ENCODE measurements around the gene LEMD1.
"Not testable (repeated sequence)": the region's sequence is repeated elsewhere in the genome, so short reads cannot be mapped to it uniquely, and the experiment has no call there.

Gene LEMD1

DNA sequence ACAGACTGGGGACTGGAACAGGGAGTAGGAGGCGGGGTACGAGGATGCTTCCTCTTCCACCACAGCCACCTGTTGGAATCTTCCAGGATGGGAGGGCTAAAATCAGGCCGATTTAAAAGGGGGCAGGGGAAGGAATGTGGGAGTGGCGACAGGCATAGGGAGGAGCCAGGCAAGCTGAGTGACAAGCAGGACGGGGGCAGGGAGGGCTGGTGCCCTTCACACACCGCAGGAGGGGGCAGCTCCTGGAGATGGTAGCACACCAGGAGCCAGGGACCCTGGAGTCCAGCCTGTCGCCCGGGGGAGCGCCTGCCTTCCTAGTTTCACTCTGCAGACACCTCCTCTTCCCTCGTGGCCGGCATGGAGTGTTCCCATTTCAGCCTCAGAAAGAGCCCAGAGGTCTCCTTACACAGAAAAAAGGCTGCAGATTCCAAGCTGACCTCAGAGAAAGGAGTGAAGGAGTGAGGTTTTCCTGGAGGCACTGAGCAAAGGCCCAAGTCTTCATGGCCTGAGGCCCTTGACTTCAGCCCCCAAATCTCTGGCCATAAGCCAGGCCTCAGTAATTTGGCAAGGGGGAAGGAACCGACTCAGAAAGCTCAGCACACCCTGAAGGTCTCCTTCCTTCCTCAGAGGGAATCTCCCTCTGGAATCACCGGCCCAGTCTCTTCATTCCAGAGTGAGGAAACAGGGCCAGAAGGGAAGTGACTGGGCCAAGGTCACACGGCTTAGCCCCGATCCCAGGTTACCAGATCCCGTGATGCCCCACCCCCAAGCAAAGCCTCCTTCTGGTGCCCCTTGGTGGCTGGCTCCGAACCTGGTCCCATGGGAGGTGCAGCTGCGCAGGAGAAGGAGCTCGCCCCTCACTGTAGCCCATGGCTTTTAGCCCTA lies 25.8 kb upstream of the LEMD1 start:
- DNase-seq (ENCODE audit: low spot score): peak; percentile 59

- no peak for DNase-seq (ENCODE audit: low spot score)
Measured at GRCh38 chr1:205446828-205447227, 25.0 kb upstream of the LEMD1 start.

DNA sequence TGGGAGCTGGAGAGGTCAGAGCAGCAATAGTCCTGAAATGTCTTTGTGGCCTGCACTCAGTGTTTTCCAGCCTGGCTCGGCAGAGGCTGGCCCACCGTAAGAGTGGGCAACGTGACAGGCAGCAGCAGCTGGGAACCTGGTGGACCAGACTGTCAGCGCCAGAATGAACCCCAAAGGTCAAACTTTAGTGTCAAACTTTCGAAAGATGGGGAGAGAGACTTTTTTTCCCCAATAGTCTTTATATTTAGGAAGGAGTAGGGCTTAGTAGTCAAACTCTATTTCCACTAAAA lies 23.7 kb upstream of the LEMD1 start:
- no peak for DNase-seq (ENCODE audit: low spot score)

DNA sequence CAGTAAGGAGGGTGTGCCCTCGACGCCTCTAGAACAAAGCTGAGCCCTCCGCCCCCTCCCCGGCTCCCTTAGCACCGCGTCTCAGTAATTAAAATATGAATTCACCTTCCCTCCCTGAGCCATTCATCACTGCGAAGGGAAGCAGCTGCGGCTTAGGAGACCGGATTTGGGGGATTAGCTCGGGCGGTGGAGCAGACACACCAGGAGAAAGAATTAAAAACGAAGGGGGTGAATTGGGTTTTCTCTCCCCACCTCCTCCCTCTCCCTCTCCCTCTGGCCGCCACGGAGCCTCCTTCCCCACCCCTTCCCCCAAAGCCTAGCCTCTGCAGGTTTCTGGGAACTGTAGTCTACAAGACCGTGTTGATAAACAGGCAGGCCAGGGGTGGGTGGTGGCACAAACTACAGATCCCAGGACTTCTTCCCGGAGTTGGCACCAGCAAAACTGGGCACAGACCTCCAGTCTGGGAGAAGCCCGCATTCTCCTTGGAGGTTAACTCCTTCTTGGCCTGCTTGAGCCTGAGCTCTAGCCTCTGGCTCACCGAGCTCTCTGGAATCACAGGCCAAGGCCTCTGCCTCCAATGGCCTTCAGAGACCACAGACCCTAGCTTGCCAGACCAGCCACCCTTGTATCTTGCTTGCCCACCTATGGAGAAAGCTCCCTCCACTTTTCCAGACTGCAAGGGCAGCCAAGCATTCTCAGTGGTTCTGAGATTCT lies 23.2 kb upstream of the LEMD1 start:
- DNase-seq (ENCODE audit: low spot score): no peak

DNA sequence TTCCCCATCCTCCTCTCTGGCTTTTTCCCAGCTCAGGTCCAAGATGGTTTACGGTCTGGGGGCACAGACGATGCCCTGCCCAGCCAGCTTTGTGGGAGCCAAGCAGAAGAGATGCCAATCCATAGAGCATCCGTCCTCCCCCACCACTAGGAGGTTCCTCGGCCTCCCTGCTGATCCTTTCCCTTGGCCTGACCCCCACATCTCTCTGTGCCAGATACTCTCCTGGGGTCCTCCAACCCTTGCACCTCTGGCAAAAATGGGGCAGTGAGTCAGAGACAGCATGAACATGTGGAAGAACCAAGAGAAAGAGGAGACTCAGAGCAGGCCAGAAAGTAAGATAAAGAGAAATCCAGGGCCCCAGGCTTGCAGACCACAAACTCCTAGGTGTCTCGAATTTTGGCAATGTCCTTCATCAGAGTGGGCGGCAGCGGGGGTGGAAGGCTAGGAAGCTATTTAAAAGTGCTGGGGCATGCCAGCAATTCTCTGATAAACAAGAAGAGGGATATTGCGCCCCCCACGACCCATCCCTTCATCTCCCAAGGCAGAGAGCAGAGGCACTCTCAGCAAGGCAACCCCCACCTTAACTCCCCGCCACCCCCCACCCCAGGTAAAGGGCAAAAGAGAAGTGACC lies 22.6 kb upstream of the LEMD1 start:
- no peak for DNase-seq (ENCODE audit: low spot score)

- DNase-seq (ENCODE audit: low spot score): no peak
Measured at GRCh38 chr1:205443585-205444299, 21.9 kb upstream of the LEMD1 start.

DNA sequence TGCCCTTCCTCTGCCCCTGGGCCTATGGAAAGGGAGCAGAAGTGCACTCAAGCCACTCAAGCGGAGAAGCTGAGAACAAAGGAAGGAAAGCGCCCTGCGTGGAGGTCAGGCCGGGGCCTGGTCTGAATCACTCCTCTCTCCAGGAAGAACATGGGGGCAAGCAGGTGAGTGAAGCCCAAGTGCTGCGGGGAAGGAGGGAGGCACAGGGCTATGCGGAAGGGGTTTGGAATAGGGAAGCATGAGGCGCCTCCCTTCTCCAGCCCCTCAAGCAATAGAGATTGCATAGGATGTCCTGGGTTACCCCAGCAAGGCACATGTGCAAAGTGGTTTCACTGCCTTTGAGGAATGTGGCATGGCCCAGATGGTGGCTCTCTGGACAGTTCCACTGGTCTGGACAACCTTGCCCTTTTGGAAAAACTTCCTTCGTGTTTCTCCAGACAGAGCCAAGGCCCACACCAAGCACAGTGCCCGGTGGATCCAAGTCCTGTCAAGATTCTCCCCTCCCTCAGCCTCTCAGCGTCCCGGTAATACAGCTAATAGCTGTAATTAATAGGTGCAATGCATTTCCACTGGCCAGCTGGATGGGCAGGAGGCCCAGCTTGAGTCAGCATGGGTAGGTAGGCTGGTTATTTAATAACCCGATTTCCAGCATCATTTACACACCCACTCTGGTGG lies 20.3 kb upstream of the LEMD1 start:
- peak; percentile 94 for DNase-seq (ENCODE audit: low spot score)

- DNase-seq (ENCODE audit: low spot score): no peak
Measured at GRCh38 chr1:205441716-205442050, 19.8 kb upstream of the LEMD1 start.

- DNase-seq (ENCODE audit: low spot score): no peak
Measured at GRCh38 chr1:205441318-205441633, 19.4 kb upstream of the LEMD1 start.

DNA sequence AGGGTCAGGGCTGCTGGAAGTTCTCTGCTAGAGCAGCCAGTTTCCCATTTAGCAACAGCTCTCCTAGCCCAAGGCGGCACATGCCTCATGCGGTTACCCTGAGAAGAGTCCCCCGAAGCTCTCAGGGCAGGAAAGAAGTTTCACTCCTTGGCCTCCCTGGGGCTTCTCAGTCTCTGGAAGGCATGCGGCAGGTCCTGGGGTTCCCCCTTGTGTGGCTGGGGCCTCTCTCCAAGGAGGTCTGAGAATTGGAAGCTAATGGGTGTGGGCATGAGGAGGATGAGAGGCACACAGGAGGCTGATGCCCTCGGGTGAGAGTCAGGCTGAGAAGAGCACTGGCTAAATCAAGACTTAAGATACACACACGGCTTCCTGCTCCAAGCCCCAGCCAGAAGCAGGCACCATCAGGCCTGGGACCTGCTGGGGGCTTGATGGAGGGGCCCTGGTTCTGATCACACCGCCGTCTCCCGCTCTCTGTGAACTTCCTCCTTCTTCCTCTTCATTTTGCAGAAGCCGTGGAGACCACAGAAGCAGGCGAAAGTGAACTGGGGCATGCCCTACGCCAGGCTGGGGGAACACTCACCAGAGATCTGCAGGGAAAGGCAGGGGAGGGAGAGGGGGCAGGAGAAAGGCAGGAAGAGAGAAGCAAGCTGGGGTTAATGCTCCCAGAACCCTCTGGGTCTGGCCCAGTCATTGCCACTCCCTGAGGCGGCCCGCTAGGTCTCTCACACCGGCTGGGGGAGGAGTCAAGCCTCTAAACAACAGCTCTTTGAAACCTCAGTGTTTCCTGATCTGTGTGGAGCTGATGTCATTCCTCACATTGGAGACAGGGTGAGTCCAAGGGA lies 18.8 kb upstream of the LEMD1 start:
- DNase-seq (ENCODE audit: low spot score): peak; percentile 97

GRCh38 chr1:205440121-205440475 lies 18.2 kb upstream of the LEMD1 start:
- DNase-seq (ENCODE audit: low spot score): no peak

DNA sequence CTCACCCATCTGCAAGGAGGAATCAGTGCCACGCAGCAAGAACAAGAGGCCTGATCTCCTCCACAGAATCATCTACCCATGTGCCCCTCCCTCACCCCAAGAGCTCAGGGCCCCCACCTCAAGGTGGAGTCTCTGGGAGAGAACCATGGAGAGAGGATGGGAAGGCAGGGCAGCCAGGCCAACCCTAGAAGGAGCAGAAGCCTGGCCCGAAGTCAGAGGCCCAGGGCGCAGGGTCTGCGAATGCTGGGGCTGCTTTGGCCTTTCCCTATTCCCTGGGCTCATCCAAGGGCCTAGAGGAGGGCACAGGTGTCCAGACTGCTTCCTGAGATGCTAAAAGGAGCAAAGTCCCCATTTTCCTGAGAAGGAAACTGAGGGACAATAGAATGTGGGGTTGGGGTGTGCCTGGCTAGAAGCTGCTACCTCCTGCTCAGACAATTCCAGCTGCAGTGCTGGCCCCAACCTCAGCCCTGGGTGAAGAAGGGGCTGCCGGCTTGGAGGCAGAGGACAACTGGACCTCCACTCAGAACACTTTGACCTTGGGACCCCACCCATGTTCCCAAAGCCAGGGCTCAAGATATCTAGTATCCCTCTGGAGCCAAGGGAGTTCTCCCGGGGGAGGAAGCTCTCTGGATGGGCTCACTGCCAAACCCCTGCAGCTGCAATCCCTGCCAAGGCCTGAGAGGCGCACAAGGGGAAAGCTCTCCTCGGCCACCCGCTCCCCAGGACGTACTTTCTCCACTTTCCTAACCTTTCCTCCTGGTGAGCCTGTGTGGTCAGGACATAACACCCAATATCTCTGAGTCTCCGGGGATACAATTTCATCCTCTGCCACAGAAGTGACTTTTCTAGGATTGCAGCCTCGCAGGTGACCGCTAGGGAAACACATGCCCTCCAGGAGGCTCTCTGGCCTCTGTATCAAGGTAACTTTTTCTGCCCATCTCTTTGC lies 16.6 kb upstream of the LEMD1 start:
- peak; percentile 80 for DNase-seq (ENCODE audit: low spot score)

GRCh38 chr1:205437570-205437969 lies 15.7 kb upstream of the LEMD1 start:
- no peak for DNase-seq (ENCODE audit: low spot score)

DNA sequence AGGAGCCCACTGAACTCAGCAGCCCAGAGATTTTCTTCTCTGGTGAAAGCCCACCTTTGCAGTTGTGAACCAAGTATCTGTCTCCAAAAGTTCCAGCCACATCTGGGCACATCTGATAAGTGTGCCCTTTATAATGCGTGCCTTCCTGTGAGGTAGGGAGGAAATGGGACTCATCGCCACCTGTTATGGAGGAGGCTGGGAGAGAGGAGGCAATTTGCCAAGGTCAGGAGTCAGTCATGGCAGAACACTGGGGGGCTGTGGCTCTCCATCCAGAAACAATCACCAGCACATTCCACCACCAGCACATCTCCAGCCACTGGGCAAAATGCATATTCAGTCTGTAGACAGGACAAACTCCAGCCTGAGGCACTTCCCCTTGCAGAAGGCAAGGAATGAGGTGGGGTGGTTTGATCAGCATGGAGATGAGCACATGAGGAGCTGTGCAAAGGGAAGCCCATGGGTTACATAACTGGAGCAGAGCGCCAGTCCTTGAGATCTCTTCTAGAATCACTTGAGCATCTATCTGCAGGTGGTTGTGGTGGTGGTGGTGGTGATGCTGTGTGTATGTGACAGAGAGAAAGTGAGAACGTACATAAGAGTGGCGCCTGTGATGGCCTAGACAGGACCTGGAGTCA lies 15.0 kb upstream of the LEMD1 start:
- no peak for DNase-seq (ENCODE audit: low spot score)

- DNase-seq (ENCODE audit: low spot score): no peak
Measured at GRCh38 chr1:205435578-205436573, 14.0 kb upstream of the LEMD1 start.

DNA sequence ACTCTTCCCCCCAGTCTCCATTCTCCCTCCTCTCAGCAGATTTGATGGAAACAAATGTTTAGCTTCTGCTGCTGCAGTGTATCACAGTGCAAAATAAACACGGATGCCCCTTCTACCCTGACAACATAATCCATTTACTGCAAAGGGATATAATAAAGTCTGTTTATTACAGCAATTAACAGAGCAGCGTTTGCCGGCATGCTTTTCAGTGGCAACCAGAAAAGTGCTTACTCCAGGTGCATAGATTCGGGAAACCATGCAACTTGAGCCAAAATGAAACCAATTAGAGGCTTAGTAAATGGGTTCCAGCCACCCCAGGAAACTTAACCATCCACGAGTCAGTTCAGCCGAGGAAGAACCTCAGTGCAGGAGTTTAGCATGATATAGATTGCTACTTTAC lies 12.9 kb upstream of the LEMD1 start:
- no peak for DNase-seq (ENCODE audit: low spot score)

- DNase-seq (ENCODE audit: low spot score): not testable (repeated sequence)
Measured at GRCh38 chr1:205432692-205433091, 10.8 kb upstream of the LEMD1 start.

DNA sequence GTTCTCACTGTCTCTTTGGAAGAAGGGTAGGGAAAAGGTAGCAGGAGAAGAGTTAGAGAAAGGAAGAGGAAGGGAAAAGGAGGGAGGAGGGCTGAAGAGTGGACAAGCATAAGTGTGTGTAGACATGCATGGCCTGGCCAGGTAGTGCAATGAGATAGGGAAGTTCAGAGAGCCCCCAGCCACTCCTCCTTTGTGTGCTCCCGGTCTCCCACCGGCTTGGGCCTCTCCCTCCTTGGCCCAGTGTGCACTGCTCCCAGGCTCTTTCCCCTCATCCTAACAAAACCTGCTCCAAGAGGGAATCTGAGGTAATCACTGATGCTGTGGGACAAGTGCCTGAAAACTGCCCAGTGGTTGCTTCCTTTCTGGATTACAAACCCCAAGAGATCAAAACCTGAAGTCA lies 10.3 kb upstream of the LEMD1 start:
- no peak for DNase-seq (ENCODE audit: low spot score)
